Occipital lobe (tissue), 3 donors: ENCODE measurements around the gene NAA38. TPM values are rescaled to one million over a fixed set of nuclear protein-coding genes. Genes with fewer than 3 reads are reported as not detected.
"Not testable (repeated sequence)": the region's sequence is repeated elsewhere in the genome, so short reads cannot be mapped to it uniquely, and the experiment has no call there.

Experiments
- DNase-seq: peaks from one replicate; lab custom pipeline; 2025; lab: John Stamatoyannopoulos, UW
- small RNA-seq: library from RNA; depleted of rRNA; stranded (forward); fragments of <200 nt; gene quantifications from one replicate; pipeline ENCODE3, GENCODE V24; 2014
- total RNA-seq: library from RNA; depleted of rRNA; stranded (reverse); fragments of >200 nt; gene quantifications from one replicate; pipeline ENCODE4 v1.2.3, GENCODE V29; 2014

The NAA38 gene
- total RNA-seq, 1 donor from 2014 or later, result 20.1 TPM

DNA sequence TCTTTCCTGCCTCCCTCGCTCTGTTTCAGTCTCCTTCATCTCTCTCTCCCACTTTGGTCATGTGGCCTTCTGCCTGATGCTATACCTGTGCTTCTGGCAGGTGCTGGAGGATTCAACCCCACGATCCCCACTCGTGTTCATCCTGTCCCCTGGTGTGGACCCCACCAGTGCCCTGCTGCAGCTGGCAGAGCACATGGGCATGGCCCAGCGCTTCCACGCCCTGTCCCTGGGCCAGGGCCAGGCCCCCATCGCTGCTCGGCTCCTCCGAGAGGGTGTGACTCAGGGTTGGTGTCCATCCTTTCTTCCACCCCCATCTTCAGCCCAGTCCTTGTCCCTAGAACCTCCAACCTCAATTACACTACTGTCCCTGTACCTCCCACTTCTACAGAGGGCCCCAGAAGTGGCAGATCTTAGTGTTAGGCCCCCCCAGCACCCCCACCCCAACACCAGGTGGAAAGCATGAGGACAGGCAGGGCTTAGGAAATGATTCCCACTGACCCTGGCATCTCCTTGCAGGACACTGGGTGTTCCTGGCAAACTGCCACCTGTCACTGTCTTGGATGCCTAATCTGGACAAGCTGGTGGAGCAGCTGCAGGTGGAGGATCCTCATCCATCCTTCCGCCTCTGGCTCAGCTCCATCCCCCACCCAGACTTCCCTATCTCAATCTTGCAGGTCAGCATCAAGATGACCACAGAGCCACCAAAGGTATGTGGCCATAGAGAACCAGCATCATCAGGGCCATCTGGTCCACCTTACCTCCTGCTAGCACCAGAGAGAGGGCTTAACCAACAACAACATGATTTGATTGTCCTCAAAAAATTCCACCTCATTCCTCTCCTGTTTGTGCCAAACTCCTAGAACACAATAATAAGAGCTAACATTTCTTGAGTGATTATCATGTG, 33.1 kb downstream of the NAA38 start:
- no peak for DNase-seq

DNA sequence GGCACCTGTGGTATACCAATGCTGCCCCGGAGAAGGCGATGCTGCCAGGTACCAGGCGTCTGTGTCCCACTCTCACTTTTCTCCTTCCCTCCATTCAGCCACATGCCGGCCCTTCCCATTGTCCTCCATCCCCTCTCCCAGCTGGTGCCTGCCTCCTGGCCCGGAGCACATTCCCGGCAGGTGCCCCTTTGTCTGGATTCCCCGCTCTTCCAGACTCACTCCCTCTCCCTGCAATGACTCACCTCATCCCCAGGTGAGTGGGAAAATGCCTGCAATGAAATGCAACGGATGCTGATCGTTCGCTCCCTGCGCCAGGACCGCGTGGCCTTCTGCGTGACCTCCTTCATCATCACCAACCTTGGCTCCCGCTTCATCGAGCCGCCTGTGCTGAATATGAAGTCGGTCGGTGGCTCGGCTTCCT, 33.8 kb downstream of the NAA38 start:
- no peak for DNase-seq

DNA sequence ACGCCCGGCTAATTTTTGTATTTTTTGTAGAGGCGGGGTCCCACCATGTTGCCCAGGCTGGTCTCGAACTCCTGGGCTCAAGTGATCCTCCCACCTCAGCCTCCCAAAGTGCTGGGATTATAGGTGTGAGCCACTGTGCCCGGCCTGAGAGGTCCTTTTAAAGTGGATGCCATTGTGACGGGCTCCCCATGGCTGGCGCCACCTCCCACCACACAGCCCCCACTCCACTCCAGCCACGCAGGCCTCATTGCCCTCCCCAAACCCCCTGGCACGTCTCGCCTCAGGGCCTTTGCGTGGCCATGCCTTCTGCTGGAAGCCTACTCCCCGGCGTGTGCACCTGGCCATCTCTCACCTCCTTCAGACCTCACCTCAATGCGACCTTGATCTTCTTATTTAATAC, 35.2 kb downstream of the NAA38 start:
- DNase-seq, result no peak

DNA sequence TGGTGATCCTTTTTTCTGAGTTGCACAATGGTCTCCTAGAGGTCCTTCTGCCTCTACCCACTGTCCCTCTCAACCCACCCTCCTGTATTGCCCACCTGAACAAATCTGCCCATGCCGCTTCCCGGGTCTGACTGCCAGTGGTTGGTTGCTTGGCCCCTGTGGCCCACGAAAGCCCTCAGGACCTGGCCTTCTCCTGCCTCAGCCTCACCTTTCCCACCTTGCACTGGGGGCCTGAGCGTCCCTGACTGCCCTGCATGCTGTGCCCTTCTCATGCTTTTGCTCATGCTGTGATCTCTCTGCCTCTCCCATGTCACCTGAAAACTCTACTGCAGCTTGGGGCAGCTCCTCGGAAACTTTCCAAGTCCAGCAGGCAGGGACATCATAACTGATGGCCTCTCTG, 37.1 kb downstream of the NAA38 start:
- no peak for DNase-seq

DNA sequence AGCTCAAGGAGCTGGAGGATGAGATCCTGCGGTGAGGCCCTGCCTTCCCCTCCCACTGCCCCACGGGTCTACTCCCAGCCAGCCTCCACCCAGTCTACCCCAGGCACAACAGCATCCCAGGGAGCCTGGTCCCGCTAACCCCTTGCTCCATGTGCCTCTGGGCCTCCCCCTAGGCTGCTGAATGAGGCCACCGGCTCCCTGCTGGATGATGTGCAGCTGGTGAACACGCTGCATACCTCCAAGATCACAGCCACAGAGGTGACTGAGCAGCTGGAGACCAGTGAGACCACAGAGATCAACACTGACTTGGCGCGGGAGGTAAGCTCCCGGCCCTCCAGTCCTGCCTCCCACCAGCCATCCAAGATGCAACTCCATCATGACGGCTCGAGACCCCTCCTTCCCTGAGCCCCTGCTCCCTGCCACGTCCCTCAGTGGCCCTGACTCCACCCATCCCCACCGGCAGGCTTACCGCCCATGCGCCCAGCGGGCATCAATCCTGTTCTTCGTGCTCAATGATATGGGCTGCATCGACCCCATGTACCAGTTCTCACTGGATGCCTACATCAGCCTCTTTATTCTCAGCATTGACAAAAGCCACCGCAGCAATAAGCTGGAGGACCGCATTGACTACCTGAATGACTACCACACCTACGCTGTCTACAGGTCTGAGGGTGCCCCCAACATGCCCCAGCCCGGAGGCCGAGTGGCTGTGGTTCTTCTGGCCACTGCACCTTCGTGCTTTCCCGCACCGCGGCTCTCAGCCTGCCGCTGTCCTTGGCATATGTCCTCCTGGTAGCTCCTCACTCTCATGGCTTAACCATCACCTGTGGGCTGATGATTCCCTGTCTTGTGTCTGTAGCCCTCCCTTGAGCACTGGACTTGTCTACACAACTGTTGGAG, 38.4 kb downstream of the NAA38 start:
- DNase-seq, result no peak

DNA sequence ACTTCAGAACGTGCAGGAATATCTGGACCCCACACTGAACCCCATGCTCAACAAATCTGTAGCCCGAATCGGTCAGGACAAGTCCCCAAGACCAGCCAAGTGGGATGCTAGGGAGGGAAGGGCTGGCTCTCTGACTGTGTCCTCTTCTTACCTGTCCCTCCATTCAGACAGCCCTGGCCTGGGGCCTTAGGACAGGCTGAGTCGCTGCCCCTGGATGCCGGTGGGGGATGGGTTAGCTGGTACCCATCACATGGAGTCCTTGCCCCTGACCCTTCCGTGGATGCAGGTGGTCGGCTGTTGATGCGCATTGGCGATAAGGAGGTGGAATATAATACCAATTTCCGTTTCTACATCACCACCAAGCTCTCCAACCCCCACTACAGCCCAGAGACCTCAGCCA, 39.3 kb downstream of the NAA38 start:
- no peak for DNase-seq

DNA sequence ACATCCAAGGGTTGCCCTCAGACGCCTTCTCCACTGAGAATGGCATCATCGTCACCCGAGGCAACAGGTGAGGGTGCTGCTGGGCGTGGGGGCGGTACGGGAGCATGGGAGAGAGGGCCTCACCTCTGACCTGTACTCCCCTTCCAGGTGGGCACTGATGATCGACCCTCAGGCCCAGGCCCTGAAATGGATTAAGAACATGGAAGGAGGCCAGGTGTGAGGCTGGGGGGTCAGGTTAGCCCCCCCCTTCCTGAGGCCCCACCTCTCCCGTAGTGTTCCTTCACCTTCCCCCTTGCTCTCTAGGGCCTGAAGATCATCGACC, 39.8 kb downstream of the NAA38 start:
- DNase-seq, result no peak

DNA sequence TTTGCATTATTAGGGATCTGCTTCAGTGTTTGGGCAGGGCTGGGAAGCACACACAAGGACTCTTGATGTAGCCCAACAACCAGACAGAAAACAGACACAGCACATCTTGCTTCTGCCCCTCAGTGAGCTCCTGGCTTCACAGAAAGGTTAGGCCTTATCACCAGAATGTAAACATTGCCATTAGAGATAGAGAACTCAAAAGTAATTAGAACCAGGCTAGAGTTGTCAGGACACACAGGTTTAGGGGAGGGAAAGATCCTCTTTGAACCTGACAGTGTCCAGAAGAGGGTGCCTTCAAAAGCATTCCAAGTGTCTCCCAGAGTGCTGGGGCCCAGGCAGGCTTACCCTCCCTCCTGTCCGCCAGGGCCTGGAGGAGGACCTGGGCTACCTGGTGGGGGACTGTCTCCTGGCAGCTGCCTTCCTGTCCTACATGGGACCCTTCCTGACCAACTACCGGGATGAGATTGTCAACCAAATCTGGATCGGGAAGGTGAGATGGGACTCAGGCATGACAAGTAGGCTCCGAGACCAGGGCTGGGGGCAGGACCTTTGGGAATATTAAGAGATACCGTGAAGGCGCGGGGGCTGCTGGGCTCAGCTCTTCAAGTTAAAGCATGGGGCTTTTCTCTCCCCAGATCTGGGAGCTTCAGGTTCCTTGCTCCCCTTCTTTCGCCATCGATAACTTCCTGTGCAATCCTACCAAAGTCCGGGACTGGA, 40.3 kb downstream of the NAA38 start:
- no peak for DNase-seq

DNA sequence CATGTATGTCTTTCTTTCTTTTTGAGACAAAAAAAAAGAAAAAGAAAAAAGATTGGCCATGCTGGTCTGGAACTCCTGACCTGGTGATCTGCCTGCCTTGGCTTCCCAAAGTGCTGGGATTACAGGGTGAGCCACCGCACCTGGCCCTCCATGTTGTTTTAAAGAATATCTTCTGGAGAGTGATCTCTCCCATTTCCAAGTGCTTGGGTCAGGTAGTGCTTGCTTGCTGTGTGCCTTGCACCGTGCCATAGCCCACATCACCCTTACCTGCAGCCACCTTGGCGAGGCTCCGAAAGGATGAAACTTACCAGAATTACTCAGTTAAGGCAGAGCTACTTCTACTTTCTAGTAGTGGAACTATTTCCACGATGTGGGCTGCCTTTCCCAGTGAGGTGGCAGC, 42.4 kb downstream of the NAA38 start:
- DNase-seq, result no peak

DNA sequence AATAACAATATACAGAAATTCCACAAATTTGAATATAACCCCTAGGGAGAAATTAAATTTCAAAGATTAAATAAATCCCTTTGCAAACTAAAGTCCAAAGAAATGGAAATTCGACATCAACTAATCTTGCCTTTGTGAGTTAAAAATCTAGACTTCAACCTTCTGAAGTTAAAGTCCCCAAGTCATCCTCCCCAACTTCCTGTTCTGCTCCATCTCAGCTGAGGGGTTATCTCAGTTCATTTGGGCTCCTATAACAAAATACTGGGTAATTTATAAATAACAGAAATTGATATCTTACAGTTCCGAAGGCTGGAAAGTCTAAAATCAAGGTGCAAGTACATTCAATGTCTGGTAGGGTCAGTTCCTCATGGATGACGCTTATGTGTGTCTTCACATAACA, 46.1 kb downstream of the NAA38 start:
- no peak for DNase-seq

DNA sequence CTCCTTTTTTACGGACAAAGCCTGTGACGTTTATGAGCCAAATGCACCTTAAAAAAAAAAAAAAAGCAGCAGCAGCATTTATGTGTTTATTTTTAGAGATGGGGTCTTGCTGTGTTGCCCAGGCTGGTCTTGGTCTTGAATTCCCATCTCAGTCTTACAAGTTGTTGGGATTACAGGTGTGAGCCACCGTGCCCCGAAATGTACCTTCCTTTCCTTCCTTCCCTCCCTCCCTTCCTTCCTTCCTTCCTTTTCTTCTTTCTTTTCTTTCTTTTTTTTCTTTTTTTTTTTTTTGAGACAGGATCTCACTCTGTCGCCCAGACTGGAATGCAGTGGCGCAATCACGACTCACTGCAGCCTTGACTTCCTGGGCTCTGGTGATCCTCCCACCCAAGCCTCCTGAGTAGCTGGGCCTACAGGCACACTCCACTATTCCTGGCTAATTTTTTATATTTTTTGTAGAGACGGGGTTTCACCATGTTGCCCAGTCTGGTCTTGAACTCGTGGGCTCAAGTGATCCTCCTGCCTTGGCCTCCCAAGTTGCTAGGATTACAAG, 47.5 kb downstream of the NAA38 start:
- not testable (repeated sequence) for DNase-seq

DNA sequence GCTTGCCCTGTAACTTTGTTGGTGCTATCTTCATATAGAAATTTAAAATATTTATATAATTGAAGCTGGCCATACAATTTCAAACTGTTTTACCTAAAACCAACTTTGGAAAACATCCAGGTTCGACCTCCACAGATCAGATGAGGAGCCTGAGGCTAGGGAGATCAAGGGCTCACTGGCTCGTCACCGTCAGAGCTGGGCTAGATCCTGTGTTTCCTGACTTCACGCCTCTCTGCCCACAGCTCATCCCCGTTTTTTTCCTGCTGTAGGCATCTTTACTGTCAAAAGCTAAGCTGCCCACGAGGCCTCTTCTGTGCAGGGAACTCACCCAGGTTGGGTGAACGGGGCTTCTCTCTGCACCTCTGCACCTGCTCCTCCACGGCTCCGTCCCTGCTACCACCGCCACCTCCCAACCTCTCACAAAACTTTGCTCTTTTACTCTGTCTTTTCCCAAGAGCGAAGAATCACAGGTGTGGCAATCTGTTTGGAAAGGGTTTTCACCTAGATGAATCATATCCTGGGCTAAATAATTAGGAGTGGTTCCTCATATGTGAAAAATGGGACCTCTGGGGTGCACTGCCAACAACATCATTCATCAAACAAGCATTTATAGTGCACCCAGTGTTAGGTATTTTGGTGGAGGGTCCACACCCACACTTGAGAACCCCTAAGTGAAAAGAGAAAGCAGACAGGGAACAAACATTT, 48.1 kb downstream of the NAA38 start:
- DNase-seq, result no peak

DNA sequence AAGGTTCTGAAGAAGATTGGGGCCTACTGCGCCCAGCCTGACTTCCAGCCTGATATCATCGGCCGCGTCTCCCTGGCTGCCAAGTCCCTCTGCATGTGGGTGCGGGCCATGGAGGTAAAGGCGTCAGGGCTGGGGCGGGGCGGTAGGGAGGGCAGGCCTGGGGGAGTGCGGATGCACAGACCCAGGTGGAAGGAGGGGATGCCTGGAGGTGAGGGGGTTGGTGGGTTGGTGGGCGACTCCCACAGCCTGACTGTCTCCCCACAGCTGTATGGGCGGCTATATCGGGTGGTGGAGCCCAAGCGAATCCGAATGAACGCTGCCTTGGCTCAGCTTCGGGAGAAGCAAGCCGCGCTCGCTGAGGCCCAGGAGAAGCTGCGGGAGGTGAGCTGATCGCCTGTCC, 50.2 kb downstream of the NAA38 start:
- DNase-seq, result no peak

Small RNA genes lying within 50 kb of the gene (small RNA-seq; reads per million reads assigned to genes)
- 354 reads per million, percentile 97 among the genes with 10 or more reads in this experiment for gene SCARNA21

Other genes starting within 250 kb of the NAA38 start
- gene FXR2, start 242.7 kb downstream of the NAA38 start, total RNA-seq, result 51.9 TPM
- gene SAT2, start 229.7 kb downstream of the NAA38 start, total RNA-seq, result 32.8 TPM
- not detected for gene SHBG, start 227.4 kb downstream of the NAA38 start, total RNA-seq
- 5.0 TPM for gene ATP1B2, start 206.6 kb downstream of the NAA38 start, total RNA-seq
- 9.4 TPM for gene TP53, start 170.1 kb downstream of the NAA38 start, total RNA-seq
- 9.5 TPM for gene WRAP53, start 169.1 kb downstream of the NAA38 start, total RNA-seq
- gene EFNB3, start 152.4 kb downstream of the NAA38 start, total RNA-seq, result 13.7 TPM
- 0.62 TPM for gene DNAH2, start 139.8 kb downstream of the NAA38 start, total RNA-seq
- gene KDM6B, start 23.3 kb downstream of the NAA38 start, total RNA-seq, result 16.4 TPM
- gene TMEM88, start 2.5 kb downstream of the NAA38 start, total RNA-seq, result 1.2 TPM
- 14.2 TPM for gene CYB5D1, start 444 bp upstream of the NAA38 start, total RNA-seq
- 337 TPM for gene CHD3, start 31.2 kb upstream of the NAA38 start, total RNA-seq
- gene RNF227, start 58.7 kb upstream of the NAA38 start, total RNA-seq, result 7.3 TPM
- 2.7 TPM for gene KCNAB3, start 72.3 kb upstream of the NAA38 start, total RNA-seq
- gene TRAPPC1, start 74.4 kb upstream of the NAA38 start, total RNA-seq, result 22.3 TPM
- gene CNTROB, start 74.6 kb upstream of the NAA38 start, total RNA-seq, result 23.4 TPM
- 0.16 TPM for gene GUCY2D, start 145.1 kb upstream of the NAA38 start, total RNA-seq
- gene ALOX15B, start 181.5 kb upstream of the NAA38 start, total RNA-seq, result 0.16 TPM
- 1.4 TPM for gene ALOX12B, start 230.2 kb upstream of the NAA38 start, total RNA-seq